Measurements from ENCODE around the gene NOCT. TPM values are rescaled to one million over a fixed set of nuclear protein-coding genes. Genes with fewer than 3 reads are reported as not detected.

The NOCT gene
- total RNA-seq, 3 donors from 2014 or later, result 4.0 to 9.5 (median 6.4) TPM

GRCh38 chr4:138982754-138983153 is 32.8 kb upstream of the NOCT start:
- no peak for DNase-seq (ENCODE audit: low spot score in 2 of 2)
- H3K27ac ChIP-seq, result peak overlapping the region; percentile 71 to 87
- TF ChIP-seq POLR2A (IDR thresholded peaks at IDR 0.05) (no peak), CTCF (IDR thresholded peaks at IDR 0.05) (no peak), POLR2AphosphoS5 (IDR thresholded peaks at IDR 0.05) (no peak)
- no peaks in the 10 kb centered on the region for H3K36me3 ChIP-seq
- intact Hi-C loops (cut with DNase I; ENCODE audit: low total_unique reads), result no loop called here
- H3K9me3 ChIP-seq, result no peaks in the 10 kb centered on the region
- no peaks in the 10 kb centered on the region for H3K4me1 ChIP-seq
- H3K27me3 ChIP-seq, result no peaks in the 10 kb centered on the region
- no peak overlapping the region for H3K4me3 ChIP-seq

- no peaks in the 10 kb centered on the region for H3K36me3 ChIP-seq
- no peak overlapping the region for H3K4me3 ChIP-seq
- peak overlapping the region in 1 of 2 donors; percentile 87 for H3K27ac ChIP-seq
- no peak for DNase-seq (ENCODE audit: low spot score in 2 of 2)
- no peak for TF ChIP-seq POLR2A (IDR thresholded peaks at IDR 0.05)
- TF ChIP-seq POLR2AphosphoS5 (IDR thresholded peaks at IDR 0.05), result no peak
- TF ChIP-seq CTCF (IDR thresholded peaks at IDR 0.05), result no peak
- H3K4me1 ChIP-seq, result no peaks in the 10 kb centered on the region
- intact Hi-C loops (cut with DNase I; ENCODE audit: low total_unique reads), result no loop called here
- no peaks in the 10 kb centered on the region for H3K9me3 ChIP-seq
- no peaks in the 10 kb centered on the region for H3K27me3 ChIP-seq
Measured at GRCh38 chr4:138983690-138984089, 31.9 kb upstream of the NOCT start.

GRCh38 chr4:138984647-138985046 is 30.9 kb upstream of the NOCT start:
- intact Hi-C loops (cut with DNase I; ENCODE audit: low total_unique reads), result no loop called here
- Histone ChIP-seq H3K27me3 (no peaks in the 10 kb centered on the region), H3K27ac (no peak overlapping the region), H3K36me3 (no peaks in the 10 kb centered on the region), H3K4me1 (no peaks in the 10 kb centered on the region), H3K9me3 (no peaks in the 10 kb centered on the region), H3K4me3 (no peak overlapping the region)
- DNase-seq (ENCODE audit: low spot score in 2 of 2), result no peak
- TF ChIP-seq CTCF (IDR thresholded peaks at IDR 0.05), result no peak
- TF ChIP-seq POLR2A (IDR thresholded peaks at IDR 0.05), result no peak
- no peak for TF ChIP-seq POLR2AphosphoS5 (IDR thresholded peaks at IDR 0.05)

- Histone ChIP-seq H3K27ac (no peak overlapping the region), H3K4me3 (no peak overlapping the region), H3K27me3 (no peaks in the 10 kb centered on the region), H3K4me1 (no peaks in the 10 kb centered on the region), H3K9me3 (no peaks in the 10 kb centered on the region), H3K36me3 (no peaks in the 10 kb centered on the region)
- no peak for TF ChIP-seq POLR2A (IDR thresholded peaks at IDR 0.05)
- no peak for TF ChIP-seq POLR2AphosphoS5 (IDR thresholded peaks at IDR 0.05)
- no peak for TF ChIP-seq CTCF (IDR thresholded peaks at IDR 0.05)
- intact Hi-C loops (cut with DNase I; ENCODE audit: low total_unique reads), result no loop called here
- DNase-seq (ENCODE audit: low spot score in 2 of 2), result no peak
Measured at GRCh38 chr4:138992676-138993075, 22.9 kb upstream of the NOCT start.

- H3K9me3 ChIP-seq, result no peaks in the 10 kb centered on the region
- no peak overlapping the region for H3K4me3 ChIP-seq
- intact Hi-C loops (cut with DNase I; ENCODE audit: low total_unique reads), result no loop called here
- TF ChIP-seq POLR2A (IDR thresholded peaks at IDR 0.05), result no peak
- TF ChIP-seq CTCF (IDR thresholded peaks at IDR 0.05), result no peak
- TF ChIP-seq POLR2AphosphoS5 (IDR thresholded peaks at IDR 0.05), result no peak
- no peaks in the 10 kb centered on the region for H3K27me3 ChIP-seq
- no peaks in the 10 kb centered on the region for H3K36me3 ChIP-seq
- DNase-seq (ENCODE audit: low spot score in 2 of 2), result no peak
- no peaks in the 10 kb centered on the region for H3K4me1 ChIP-seq
- no peak overlapping the region for H3K27ac ChIP-seq
Measured at GRCh38 chr4:138996090-138996489, 19.5 kb upstream of the NOCT start.
